Right lobe of liver (tissue), 6 donors: ENCODE results near the gene TRIP10. TPM values are rescaled to one million over a fixed set of nuclear protein-coding genes. Genes with fewer than 3 reads are reported as not detected.
"Not testable (repeated sequence)": the region's sequence is repeated elsewhere in the genome, so short reads cannot be mapped to it uniquely, and the experiment has no call there.

Source experiments
- ATAC-seq, 4 donors: fragments of 200-7000 bp; cut with Tn5 transposase; one replicate each; pipeline ENCODE4 v1.9.1; 2020; ENCODE audit warnings: mild to moderate bottlenecking in 4 of 4, moderate library complexity in 4 of 4
- DNase-seq, 3 donors: peaks; one replicate each; pipeline ENCODE4 v3.0.0-alpha.2; 2020
- H3K27ac ChIP-seq, 3 donors: fragments of 200-600 bp; one replicate each; pipeline ENCODE4 v1.8.0; 2022
- H3K27me3 ChIP-seq, 2 donors: fragments of 200-600 bp; one replicate each; pipeline ENCODE4 v1.8.0; 2022
- H3K36me3 ChIP-seq, 4 donors: fragments of 200-600 bp; sonication (generic) in 1 of 4; one replicate each; pipeline versions ENCODE4 v1.5.1 to v1.8.0; 2017 to 2022; ENCODE audit warnings: control low read depth in 1 of 4
- H3K4me1 ChIP-seq, 4 donors: fragments of 200-600 bp; sonication (generic) in 1 of 4; one replicate each; pipeline versions ENCODE4 v1.5.1 to v1.8.0; 2017 to 2022; ENCODE audit warnings: control low read depth in 1 of 4
- H3K4me3 ChIP-seq, 3 donors: fragments of 200-600 bp; one replicate each; pipeline ENCODE4 v1.8.0; 2022
- H3K9me3 ChIP-seq, 4 donors: fragments of 200-600 bp; sonication (generic) in 1 of 4; one replicate each; pipeline versions ENCODE4 v1.5.1 to v1.8.0; 2017 to 2022; ENCODE audit warnings: control low read depth in 1 of 4
- POLR2A ChIP-seq: fragments of 450-650 bp; IDR thresholded peaks from one replicate; pipeline ENCODE4 v1.6.1; 2017; ENCODE audit warnings: antibody characterized with exemption, mild to moderate bottlenecking
- WGBS: methylation state at CpG from one replicate; pipeline ENCODE4 v1.1.6; 2018; ENCODE audit warnings: low coverage, low lambda C conversion rate; ENCODE audit not compliant: insufficient coverage; ENCODE audit errors: missing lambda C conversion rate; 5-methylcytosine and 5-hydroxymethylcytosine counted together
- intact Hi-C, 2 donors: fragments of 100-400 bp; cut with DNase I; formaldehyde crosslinking; loops; one replicate each; pipeline versions ENCODE4 v1.11.2 to v1.14.1; 2022
- total RNA-seq, 6 experiments: library from RNA; depleted of rRNA in 2 of 6; stranded (reverse); fragments of >200 nt in 2 of 6; fragmentation: NEBNext Ultra II Directional in 3 of 6; extraction: Animal tissue kit (Norgen Biotek cat#: 25700) in 3 of 6; gene quantifications; one replicate each; pipeline versions ENCODE4 v1.1.0 to v1.2.4, GENCODE V29; 2016 to 2023
- TF ChIP-seq, protein P1 (sequence below), 4 donors: fragments of 200-600 bp in 3 of 4; fragments of 450-650 bp in 1 of 4; IDR thresholded peaks; one replicate each; pipeline versions ENCODE4 v1.5.1 to v1.8.0; 2016 to 2022; ENCODE audit warnings: antibody characterized with exemption in 4 of 4, mild to moderate bottlenecking in 2 of 4
- donor health status: DM: no; HTN: yes; CAD: no.
- donor health status: DM: no; HTN: no; CAD: no.
- donor health status: DM: no; HTN: no; CAD: no.
- donor health status: DM: no; HTN: yes; CAD: no.
- donor health status: DM: no; HTN: yes; CAD: no.

Gene TRIP10
- total RNA-seq, 6 experiments from 2014 or later, result 7.5 to 14.9 (median 9.3) TPM

GRCh38 chr19:6794686-6795431, 55.4 kb downstream of the TRIP10 start:
- WGBS, result 81% methylated on average over 10 of the region's 13 CpGs
- no peaks in the 10 kb centered on the region for H3K4me1 ChIP-seq
- no peak for ATAC-seq
- no peak overlapping the region for H3K27ac ChIP-seq
- H3K36me3 ChIP-seq, result no peaks in the 10 kb centered on the region
- H3K4me3 ChIP-seq, result no peak overlapping the region
- no peak for DNase-seq
- H3K9me3 ChIP-seq, result no peaks in the 10 kb centered on the region
- no peaks in the 10 kb centered on the region for H3K27me3 ChIP-seq
- no peak for TF ChIP-seq POLR2A
- TF ChIP-seq, protein P1, sequence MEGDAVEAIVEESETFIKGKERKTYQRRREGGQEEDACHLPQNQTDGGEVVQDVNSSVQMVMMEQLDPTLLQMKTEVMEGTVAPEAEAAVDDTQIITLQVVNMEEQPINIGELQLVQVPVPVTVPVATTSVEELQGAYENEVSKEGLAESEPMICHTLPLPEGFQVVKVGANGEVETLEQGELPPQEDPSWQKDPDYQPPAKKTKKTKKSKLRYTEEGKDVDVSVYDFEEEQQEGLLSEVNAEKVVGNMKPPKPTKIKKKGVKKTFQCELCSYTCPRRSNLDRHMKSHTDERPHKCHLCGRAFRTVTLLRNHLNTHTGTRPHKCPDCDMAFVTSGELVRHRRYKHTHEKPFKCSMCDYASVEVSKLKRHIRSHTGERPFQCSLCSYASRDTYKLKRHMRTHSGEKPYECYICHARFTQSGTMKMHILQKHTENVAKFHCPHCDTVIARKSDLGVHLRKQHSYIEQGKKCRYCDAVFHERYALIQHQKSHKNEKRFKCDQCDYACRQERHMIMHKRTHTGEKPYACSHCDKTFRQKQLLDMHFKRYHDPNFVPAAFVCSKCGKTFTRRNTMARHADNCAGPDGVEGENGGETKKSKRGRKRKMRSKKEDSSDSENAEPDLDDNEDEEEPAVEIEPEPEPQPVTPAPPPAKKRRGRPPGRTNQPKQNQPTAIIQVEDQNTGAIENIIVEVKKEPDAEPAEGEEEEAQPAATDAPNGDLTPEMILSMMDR (IDR thresholded peaks at IDR 0.05), result no peak
- intact Hi-C loops, result no loop called here

DNA sequence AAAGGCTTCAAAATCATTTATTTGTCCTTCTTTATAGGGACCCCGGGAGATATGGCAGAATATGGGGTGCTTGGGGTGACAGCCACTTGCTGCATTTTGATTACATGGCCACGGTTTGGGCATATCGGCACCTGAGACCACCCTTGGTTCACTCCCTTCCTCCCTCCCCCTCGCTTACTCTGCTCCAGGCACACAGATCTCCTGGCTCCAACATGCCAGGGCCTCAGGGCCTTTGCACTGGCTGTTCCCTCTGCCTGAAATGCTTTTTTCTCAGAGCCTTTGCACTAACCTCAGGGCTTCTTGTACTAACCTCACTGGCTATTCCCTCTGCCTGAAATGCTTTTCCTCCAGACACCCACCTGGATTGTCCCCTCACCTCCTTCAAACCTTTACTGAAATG, 56.8 kb downstream of the TRIP10 start:
- Histone ChIP-seq H3K27ac (no peak overlapping the region), H3K27me3 (no peaks in the 10 kb centered on the region), H3K4me3 (no peak overlapping the region), H3K36me3 (no peaks in the 10 kb centered on the region), H3K9me3 (no peaks in the 10 kb centered on the region), H3K4me1 (no peaks in the 10 kb centered on the region)
- TF ChIP-seq POLR2A, result no peak
- TF ChIP-seq, protein P1 (IDR thresholded peaks at IDR 0.05), result no peak
- WGBS, result 84% methylated on average over 4 of the region's 4 CpGs
- intact Hi-C loops, result no loop called here
- DNase-seq (no peak), ATAC-seq (no peak)

- Histone ChIP-seq H3K27me3 (no peaks in the 10 kb centered on the region), H3K4me1 (no peaks in the 10 kb centered on the region), H3K27ac (no peak overlapping the region), H3K9me3 (no peaks in the 10 kb centered on the region), H3K36me3 (no peaks in the 10 kb centered on the region), H3K4me3 (no peak overlapping the region)
- TF ChIP-seq POLR2A, result no peak
- TF ChIP-seq, protein P1 (IDR thresholded peaks at IDR 0.05), result no peak
- intact Hi-C loops, result no loop called here
- WGBS, result 73% methylated on average over 9 of the region's 9 CpGs
- ATAC-seq, result no peak
- DNase-seq, result no peak
Observed at GRCh38 chr19:6797646-6798045, 58.2 kb downstream of the TRIP10 start.

DNA sequence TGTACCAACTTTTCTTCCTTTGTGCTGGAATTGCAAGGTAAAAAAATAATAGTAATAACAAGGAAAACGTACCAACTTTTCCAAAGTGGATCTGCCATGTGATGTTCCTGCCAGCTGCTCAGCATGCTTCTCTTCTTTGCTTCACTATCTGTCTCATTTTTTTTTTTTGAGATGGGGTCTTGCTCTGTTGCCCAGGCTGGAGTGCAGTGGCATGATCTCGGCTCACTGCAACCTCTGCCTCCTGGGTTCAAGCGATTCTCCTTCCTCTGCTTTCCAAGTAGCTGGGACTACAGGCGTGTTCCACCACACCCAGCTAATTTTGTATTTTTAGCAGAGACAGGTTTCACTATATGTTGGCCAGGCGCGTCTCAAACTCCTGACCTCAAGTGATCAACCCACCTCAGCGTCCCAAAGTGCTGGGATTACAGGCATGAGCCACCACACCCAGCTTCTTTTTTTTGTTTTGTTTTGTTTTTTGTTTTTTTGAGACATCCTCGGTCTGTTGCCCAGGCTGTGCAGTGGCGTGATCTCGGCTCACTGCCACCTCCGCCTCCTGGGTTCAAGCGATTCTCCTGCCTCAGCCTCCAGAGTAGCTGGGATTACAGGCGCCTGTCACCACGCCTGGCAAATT, 60.8 kb downstream of the TRIP10 start:
- 51% methylated on average over 7 of the region's 14 CpGs for WGBS
- intact Hi-C loops, DNase-seq, H3K9me3 ChIP-seq, H3K4me1 ChIP-seq, H3K36me3 ChIP-seq, H3K27ac ChIP-seq, ATAC-seq, H3K4me3 ChIP-seq, H3K27me3 ChIP-seq: not testable (repeated sequence)

GRCh38 chr19:6800991-6801484, 61.6 kb downstream of the TRIP10 start:
- Histone ChIP-seq H3K4me1 (no peaks in the 10 kb centered on the region), H3K4me3 (peak overlapping the region in 2 of 3 donors; percentile 11 to 26), H3K36me3 (no peaks in the 10 kb centered on the region), H3K27ac (peak overlapping the region in 1 of 3 donors; percentile 43), H3K9me3 (no peaks in the 10 kb centered on the region), H3K27me3 (no peaks in the 10 kb centered on the region)
- ATAC-seq (peak in 2 of 4 donors; percentile 4 to 26), DNase-seq (no peak)
- 20% methylated on average over 7 of the region's 10 CpGs for WGBS
- intact Hi-C loops, result no loop called here
- TF ChIP-seq, protein P1 (IDR thresholded peaks at IDR 0.05), result no peak
- TF ChIP-seq POLR2A, result no peak
